Measurements from ENCODE around the gene RCAN1.

The RCAN1 gene

DNA sequence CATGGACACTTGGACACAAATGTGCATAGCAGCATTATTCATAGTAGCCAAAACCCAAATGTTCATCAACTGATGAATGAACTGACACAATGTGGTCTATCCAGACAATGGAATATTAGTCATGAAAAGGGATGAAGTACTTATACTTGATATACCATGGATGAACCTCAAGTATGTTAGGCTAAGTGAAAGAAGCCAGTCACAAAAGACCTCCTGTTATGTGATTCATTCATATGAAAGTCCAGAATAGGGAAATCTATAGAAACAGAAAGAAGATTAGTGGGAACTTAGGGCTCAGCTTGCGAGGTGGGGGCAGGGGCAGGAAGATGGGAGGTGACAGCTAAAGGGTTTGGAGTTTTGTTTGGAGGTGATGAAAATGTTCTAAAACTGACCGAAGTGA lies 110.3 kb downstream of the RCAN1 start:
- no peak for TF ChIP-seq FOXP2 (optimal IDR thresholded peaks at IDR 0.05; ENCODE audit: borderline replicate concordance, extremely low read depth, extremely low read length, insufficient read depth)

DNA sequence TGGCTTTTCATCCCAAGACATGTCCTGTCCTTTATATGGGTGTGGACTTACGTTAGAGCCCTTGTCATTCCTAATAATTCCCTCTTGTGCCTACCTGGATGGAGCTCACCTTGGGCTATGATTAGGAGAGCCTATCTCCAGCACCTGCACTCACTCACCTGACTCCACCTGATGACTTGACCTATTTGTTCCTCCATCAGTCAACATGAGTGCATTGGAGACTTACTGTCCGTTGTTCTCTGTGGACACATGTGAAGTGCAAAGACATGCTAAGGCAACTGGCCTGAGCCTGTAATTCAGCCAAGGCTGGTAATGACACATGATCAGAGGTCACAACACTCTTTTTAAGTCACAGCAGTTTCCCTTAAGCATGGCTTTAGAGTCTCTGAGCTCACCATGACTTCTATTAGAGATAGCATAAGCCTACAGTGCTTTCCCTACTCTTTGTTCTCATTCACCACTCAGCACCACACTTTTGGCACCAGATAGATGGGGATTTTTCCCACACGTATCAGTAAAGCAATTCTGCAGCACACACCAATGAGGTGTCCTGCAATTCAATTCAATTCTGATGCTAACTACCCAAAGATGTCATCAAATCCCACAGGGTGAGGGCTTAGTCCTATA lies 112.3 kb downstream of the RCAN1 start:
- TF ChIP-seq TAF1 (IDR thresholded peaks at IDR 0.05; ENCODE audit: borderline replicate concordance, insufficient read depth, low read length), result no peak
- no peak for TF ChIP-seq FOXP2 (optimal IDR thresholded peaks at IDR 0.05; ENCODE audit: borderline replicate concordance, extremely low read depth, extremely low read length, insufficient read depth)
- TF ChIP-seq, protein P1, sequence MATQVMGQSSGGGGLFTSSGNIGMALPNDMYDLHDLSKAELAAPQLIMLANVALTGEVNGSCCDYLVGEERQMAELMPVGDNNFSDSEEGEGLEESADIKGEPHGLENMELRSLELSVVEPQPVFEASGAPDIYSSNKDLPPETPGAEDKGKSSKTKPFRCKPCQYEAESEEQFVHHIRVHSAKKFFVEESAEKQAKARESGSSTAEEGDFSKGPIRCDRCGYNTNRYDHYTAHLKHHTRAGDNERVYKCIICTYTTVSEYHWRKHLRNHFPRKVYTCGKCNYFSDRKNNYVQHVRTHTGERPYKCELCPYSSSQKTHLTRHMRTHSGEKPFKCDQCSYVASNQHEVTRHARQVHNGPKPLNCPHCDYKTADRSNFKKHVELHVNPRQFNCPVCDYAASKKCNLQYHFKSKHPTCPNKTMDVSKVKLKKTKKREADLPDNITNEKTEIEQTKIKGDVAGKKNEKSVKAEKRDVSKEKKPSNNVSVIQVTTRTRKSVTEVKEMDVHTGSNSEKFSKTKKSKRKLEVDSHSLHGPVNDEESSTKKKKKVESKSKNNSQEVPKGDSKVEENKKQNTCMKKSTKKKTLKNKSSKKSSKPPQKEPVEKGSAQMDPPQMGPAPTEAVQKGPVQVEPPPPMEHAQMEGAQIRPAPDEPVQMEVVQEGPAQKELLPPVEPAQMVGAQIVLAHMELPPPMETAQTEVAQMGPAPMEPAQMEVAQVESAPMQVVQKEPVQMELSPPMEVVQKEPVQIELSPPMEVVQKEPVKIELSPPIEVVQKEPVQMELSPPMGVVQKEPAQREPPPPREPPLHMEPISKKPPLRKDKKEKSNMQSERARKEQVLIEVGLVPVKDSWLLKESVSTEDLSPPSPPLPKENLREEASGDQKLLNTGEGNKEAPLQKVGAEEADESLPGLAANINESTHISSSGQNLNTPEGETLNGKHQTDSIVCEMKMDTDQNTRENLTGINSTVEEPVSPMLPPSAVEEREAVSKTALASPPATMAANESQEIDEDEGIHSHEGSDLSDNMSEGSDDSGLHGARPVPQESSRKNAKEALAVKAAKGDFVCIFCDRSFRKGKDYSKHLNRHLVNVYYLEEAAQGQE (IDR thresholded peaks at IDR 0.05; ENCODE audit: insufficient read depth in 1 of 2, low read depth in 2 of 2, low read length in 2 of 2), result no peak
- no peak for TF ChIP-seq SIN3A (IDR thresholded peaks at IDR 0.05; ENCODE audit: borderline replicate concordance, insufficient read depth, low read length)
- TF ChIP-seq POLR2AphosphoS5 (IDR thresholded peaks at IDR 0.05; ENCODE audit: low read depth, low read length), result no peak

DNA sequence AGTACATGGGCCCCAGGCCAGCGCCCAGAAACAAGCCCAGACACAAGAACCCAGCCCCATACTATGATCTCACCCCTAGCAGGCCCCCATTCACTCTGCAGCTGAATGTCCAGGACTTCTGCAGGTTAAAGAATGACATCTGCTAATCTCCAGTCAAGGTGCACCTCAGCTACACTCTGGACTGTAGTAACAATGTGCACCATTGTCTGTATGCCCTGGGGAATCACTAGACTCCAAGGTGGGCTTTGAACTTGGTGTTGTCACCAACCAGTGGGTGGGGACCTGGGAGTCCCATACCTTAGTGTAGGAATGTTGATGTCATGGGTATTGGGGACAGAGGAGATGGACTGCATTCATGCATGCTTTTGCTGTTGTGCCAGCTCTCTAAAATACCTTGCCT lies 113.2 kb downstream of the RCAN1 start:
- TF ChIP-seq, protein P1 (IDR thresholded peaks at IDR 0.05; ENCODE audit: insufficient read depth in 1 of 2, low read depth in 2 of 2, low read length in 2 of 2), result no peak
- no peak for TF ChIP-seq TAF1 (IDR thresholded peaks at IDR 0.05; ENCODE audit: borderline replicate concordance, insufficient read depth, low read length)
- TF ChIP-seq SIN3A (IDR thresholded peaks at IDR 0.05; ENCODE audit: borderline replicate concordance, insufficient read depth, low read length), result no peak
- no peak for TF ChIP-seq POLR2AphosphoS5 (IDR thresholded peaks at IDR 0.05; ENCODE audit: low read depth, low read length)
- no peak for TF ChIP-seq FOXP2 (optimal IDR thresholded peaks at IDR 0.05; ENCODE audit: borderline replicate concordance, extremely low read depth, extremely low read length, insufficient read depth)

DNA sequence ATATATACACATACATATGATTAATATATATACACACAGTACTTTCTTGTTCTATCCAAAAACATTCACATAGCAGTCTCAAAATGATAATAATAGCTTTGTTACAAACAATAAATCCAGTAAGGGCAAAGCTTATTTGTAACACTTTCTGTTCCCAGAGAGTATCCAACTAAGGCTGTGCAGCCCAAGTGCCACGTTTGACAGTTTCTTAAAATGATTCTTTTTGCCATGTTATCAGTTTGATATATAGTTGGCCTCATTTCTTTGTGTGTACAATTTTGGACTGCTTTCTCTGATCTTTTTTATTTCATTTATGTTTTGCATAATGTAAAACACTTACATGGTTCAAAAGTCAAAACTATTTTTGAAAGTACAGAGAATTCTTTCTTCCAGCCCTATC lies 114.7 kb downstream of the RCAN1 start:
- TF ChIP-seq TAF1 (IDR thresholded peaks at IDR 0.05; ENCODE audit: borderline replicate concordance, insufficient read depth, low read length) (no peak), SIN3A (IDR thresholded peaks at IDR 0.05; ENCODE audit: borderline replicate concordance, insufficient read depth, low read length) (no peak), POLR2AphosphoS5 (IDR thresholded peaks at IDR 0.05; ENCODE audit: low read depth, low read length) (no peak), FOXP2 (optimal IDR thresholded peaks at IDR 0.05; ENCODE audit: borderline replicate concordance, extremely low read depth, extremely low read length, insufficient read depth) (no peak)
- TF ChIP-seq, protein P1 (IDR thresholded peaks at IDR 0.05; ENCODE audit: insufficient read depth in 1 of 2, low read depth in 2 of 2, low read length in 2 of 2), result no peak

DNA sequence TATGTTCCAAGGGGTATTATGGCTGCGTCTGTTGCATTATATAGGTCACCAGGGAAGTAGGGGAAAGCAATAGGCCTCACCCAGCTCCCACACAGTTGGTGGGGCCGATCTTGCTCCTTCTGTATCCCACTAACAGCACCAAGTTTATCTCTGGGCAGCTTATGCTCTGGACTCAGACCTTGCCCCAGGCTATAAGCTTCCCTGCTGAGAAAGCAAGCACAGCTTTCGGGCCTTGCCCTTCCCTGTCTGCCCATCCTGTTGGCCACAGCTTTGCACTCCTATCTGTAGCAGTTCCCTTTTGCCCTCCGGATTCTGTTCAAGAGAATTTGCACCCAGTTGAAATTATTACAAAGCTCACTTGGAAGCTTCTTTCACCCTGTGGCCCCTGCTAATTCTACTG lies 115.8 kb downstream of the RCAN1 start:
- TF ChIP-seq FOXP2 (optimal IDR thresholded peaks at IDR 0.05; ENCODE audit: borderline replicate concordance, extremely low read depth, extremely low read length, insufficient read depth) (no peak), TAF1 (IDR thresholded peaks at IDR 0.05; ENCODE audit: borderline replicate concordance, insufficient read depth, low read length) (no peak), POLR2AphosphoS5 (IDR thresholded peaks at IDR 0.05; ENCODE audit: low read depth, low read length) (no peak), SIN3A (IDR thresholded peaks at IDR 0.05; ENCODE audit: borderline replicate concordance, insufficient read depth, low read length) (no peak)
- TF ChIP-seq, protein P1 (IDR thresholded peaks at IDR 0.05; ENCODE audit: insufficient read depth in 1 of 2, low read depth in 2 of 2, low read length in 2 of 2), result no peak
